Cardiac fibroblast (primary cell): ENCODE results near the gene OSBPL8.

Experiments
- DNase-seq, 2 donors: peaks; one replicate each; pipeline versions ENCODE4 v3.0.0 to v3.0.0-alpha.2; 2010; ENCODE audit warnings: low read depth in 2 of 2
- H3K4me3 ChIP-seq, 2 donors: replicated peaks in 1 of 2; 1 replicate in 1 of 2; 2 replicates in 1 of 2; pipeline ENCODE4 v1.5.1; 2011; ENCODE audit warnings: low read depth in 2 of 2, low read length in 2 of 2, mild to moderate bottlenecking in 2 of 2, moderate library complexity in 1 of 2
- CTCF ChIP-seq: IDR thresholded peaks from one replicate; pipeline ENCODE4 v1.5.1; 2011; ENCODE audit warnings: low read depth, mild to moderate bottlenecking, low read length, inconsistent platforms

Gene OSBPL8

GRCh38 chr12:76543813-76544347 is 15.7 kb downstream of the OSBPL8 start:
- no peak for DNase-seq
- H3K4me3 ChIP-seq = no peak overlapping the region
- TF ChIP-seq CTCF = no peak

- no peak overlapping the region for H3K4me3 ChIP-seq
- no peak for TF ChIP-seq CTCF
- DNase-seq = no peak
These were observed 16.7 kb downstream of the OSBPL8 start for GRCh38 chr12:76542908-76543307.

DNA sequence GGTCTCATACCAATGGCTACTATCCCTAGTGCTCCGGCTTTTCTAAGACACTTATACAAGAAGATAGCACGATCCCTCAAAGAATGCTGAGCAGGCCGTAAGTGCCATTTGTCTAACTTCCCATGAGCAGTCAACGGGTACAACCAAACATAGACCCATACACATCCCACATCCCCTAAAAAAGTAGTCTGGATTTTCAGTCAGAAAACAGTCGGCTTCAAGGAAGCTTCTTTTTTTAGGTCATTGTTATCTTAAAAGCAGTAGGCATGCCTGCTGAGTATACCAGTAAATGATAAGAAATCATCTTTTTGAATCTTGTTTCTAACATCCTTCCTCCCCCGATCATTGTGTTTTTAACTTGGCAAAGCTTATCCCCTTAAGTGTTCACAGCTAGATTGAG is 19.8 kb downstream of the OSBPL8 start:
- DNase-seq = no peak
- H3K4me3 ChIP-seq = no peak overlapping the region
- TF ChIP-seq CTCF = no peak

- H3K4me3 ChIP-seq = no peak overlapping the region
- TF ChIP-seq CTCF = no peak
- DNase-seq = no peak
These were observed 21.6 kb downstream of the OSBPL8 start for GRCh38 chr12:76537923-76538322.

GRCh38 chr12:76536546-76536945 is 23.0 kb downstream of the OSBPL8 start:
- H3K4me3 ChIP-seq = no peak overlapping the region
- TF ChIP-seq CTCF = no peak
- no peak for DNase-seq

DNA sequence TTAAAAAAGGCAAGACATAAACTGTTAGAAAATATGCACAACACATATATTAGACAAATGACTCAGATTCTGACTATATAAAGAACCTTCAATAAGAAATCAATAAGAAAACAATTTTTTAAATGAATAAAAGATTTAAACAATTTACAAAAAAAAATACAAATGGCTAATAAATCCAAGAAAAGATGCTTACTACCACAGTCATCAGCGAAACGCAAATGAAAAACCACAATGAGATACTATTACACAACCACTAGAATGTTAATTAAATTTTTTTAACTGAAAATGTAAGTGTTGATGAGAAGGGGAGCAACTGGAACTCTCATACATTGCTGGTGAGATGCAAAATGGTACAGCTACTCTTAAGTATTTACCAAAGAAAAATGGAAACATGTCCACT is 24.4 kb downstream of the OSBPL8 start:
- DNase-seq = no peak
- H3K4me3 ChIP-seq = no peak overlapping the region
- TF ChIP-seq CTCF = no peak

GRCh38 chr12:76533331-76533730 is 26.2 kb downstream of the OSBPL8 start:
- DNase-seq = peak in 1 of 2 donors; percentile 56
- TF ChIP-seq CTCF = no peak
- no peak overlapping the region for H3K4me3 ChIP-seq
